Keratinocyte (primary cell): ENCODE data around the gene OGT.

ENCODE experiments used
- CTCF ChIP-seq, 3 experiments: IDR thresholded peaks in 1 of 3; conservative IDR thresholded peaks in 1 of 3; optimal IDR thresholded peaks in 1 of 3; 2 replicates in 2 of 3; 3 replicates in 1 of 3; pipeline versions ENCODE3 to v1.5.1; 2011; ENCODE audit warnings: low read length in 3 of 3, mild to moderate bottlenecking in 3 of 3, moderate library complexity in 2 of 3, control low read depth in 1 of 3, inconsistent platforms in 1 of 3; ENCODE audit not compliant: insufficient read depth in 2 of 3; ENCODE audit errors: extremely low read depth in 1 of 3
- EZH2 ChIP-seq: IDR thresholded peaks from one replicate; pipeline ENCODE4 v1.6.1; 2012; ENCODE audit warnings: inconsistent platforms, mild to moderate bottlenecking, low read length, moderate library complexity

DNA sequence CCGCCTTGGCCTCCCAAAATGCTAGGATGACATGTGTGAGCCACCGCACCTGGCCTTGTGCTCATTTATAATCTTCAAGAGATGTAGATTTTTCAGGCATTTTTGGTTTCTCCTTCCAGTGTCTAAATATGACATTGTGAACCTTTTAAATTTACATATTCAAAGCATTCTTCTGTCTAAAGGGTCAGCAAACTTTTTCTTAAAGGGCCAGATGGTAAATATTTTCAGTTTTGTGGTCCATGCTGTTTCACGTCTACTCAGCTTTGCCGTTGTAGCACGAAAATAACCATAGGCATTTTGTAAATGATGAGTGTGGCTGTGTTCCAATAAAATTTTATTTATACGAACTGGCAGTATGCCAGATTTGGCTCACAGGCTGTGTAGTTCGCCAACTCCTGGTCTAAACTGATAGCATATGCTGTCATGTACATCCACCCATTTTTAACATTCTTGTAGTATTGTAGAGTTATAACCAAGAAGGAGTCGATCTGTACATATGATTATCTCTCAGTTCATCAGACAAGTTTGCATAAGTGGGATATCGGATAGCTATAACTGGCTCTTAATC is 32.7 kb downstream of the OGT start:
- TF ChIP-seq CTCF (optimal IDR thresholded peaks at IDR 0.05 in 1 of 3, IDR thresholded peaks at IDR 0.05 in 1 of 3, conservative IDR thresholded peaks at IDR 0.05 in 1 of 3; ENCODE audit: extremely low read depth in 1 of 3, insufficient read depth in 2 of 3, low read length in 3 of 3) (no peak), EZH2 (no peak)
